ENCODE results near the gene FOXF1. TPM values are rescaled to one million over a fixed set of nuclear protein-coding genes. Genes with fewer than 3 reads are reported as not detected.
A peak's percentile ranks its signal among the peaks of the same experiment; 100 is the strongest.

Gene FOXF1
- total and polyA plus RNA-seq, 2 of the 13 experiments (the other 11 are each of a cell fraction or from before 2014, with no cell fraction given): not detected

GRCh38 chr16:86554917-86555703 lies 44.8 kb downstream of the FOXF1 start, which contains the start of gene MTHFSD (continued):
- TF ChIP-seq, protein P1, sequence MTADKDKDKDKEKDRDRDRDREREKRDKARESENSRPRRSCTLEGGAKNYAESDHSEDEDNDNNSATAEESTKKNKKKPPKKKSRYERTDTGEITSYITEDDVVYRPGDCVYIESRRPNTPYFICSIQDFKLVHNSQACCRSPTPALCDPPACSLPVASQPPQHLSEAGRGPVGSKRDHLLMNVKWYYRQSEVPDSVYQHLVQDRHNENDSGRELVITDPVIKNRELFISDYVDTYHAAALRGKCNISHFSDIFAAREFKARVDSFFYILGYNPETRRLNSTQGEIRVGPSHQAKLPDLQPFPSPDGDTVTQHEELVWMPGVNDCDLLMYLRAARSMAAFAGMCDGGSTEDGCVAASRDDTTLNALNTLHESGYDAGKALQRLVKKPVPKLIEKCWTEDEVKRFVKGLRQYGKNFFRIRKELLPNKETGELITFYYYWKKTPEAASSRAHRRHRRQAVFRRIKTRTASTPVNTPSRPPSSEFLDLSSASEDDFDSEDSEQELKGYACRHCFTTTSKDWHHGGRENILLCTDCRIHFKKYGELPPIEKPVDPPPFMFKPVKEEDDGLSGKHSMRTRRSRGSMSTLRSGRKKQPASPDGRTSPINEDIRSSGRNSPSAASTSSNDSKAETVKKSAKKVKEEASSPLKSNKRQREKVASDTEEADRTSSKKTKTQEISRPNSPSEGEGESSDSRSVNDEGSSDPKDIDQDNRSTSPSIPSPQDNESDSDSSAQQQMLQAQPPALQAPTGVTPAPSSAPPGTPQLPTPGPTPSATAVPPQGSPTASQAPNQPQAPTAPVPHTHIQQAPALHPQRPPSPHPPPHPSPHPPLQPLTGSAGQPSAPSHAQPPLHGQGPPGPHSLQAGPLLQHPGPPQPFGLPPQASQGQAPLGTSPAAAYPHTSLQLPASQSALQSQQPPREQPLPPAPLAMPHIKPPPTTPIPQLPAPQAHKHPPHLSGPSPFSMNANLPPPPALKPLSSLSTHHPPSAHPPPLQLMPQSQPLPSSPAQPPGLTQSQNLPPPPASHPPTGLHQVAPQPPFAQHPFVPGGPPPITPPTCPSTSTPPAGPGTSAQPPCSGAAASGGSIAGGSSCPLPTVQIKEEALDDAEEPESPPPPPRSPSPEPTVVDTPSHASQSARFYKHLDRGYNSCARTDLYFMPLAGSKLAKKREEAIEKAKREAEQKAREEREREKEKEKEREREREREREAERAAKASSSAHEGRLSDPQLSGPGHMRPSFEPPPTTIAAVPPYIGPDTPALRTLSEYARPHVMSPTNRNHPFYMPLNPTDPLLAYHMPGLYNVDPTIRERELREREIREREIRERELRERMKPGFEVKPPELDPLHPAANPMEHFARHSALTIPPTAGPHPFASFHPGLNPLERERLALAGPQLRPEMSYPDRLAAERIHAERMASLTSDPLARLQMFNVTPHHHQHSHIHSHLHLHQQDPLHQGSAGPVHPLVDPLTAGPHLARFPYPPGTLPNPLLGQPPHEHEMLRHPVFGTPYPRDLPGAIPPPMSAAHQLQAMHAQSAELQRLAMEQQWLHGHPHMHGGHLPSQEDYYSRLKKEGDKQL (CRISPR knock-in tag; IDR thresholded peaks at IDR 0.05; ENCODE audit: low read depth): no peak
- TF ChIP-seq, protein P2, sequence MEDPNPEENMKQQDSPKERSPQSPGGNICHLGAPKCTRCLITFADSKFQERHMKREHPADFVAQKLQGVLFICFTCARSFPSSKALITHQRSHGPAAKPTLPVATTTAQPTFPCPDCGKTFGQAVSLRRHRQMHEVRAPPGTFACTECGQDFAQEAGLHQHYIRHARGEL (CRISPR knock-in tag; IDR thresholded peaks at IDR 0.05): 0 out of 2 replicates have a peak, but pooled peaks have one; percentile 28
- no peak for TF ChIP-seq ZNF879 (CRISPR knock-in tag; IDR thresholded peaks at IDR 0.05)
- TF ChIP-seq IRX3 (CRISPR knock-in tag; IDR thresholded peaks at IDR 0.05; ENCODE audit: borderline replicate concordance, low read depth): no peak
- TF ChIP-seq, protein P3, sequence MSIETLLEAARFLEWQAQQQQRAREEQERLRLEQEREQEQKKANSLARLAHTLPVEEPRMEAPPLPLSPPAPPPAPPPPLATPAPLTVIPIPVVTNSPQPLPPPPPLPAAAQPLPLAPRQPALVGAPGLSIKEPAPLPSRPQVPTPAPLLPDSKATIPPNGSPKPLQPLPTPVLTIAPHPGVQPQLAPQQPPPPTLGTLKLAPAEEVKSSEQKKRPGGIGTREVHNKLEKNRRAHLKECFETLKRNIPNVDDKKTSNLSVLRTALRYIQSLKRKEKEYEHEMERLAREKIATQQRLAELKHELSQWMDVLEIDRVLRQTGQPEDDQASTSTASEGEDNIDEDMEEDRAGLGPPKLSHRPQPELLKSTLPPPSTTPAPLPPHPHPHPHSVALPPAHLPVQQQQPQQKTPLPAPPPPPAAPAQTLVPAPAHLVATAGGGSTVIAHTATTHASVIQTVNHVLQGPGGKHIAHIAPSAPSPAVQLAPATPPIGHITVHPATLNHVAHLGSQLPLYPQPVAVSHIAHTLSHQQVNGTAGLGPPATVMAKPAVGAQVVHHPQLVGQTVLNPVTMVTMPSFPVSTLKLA (IDR thresholded peaks at IDR 0.05): 0 out of 2 replicates have a peak, but pooled peaks have one; percentile 3
- no peak; the same call in 1 of the 2 replicates for TF ChIP-seq TOE1 (CRISPR knock-in tag; IDR thresholded peaks at IDR 0.05)
- peak; percentile 86; the same call in 1 of the 2 replicates for TF ChIP-seq SALL2 (CRISPR knock-in tag; IDR thresholded peaks at IDR 0.05)
- peak; percentile 78; the same call in 1 of the 2 replicates for TF ChIP-seq MXD4 (CRISPR knock-in tag; IDR thresholded peaks at IDR 0.05)
- no peak for TF ChIP-seq CBX2 (IDR thresholded peaks at IDR 0.05; ENCODE audit: low read depth, low read length)
- no peak for TF ChIP-seq CBX2 (CRISPR knock-in tag; IDR thresholded peaks at IDR 0.05; ENCODE audit: low read depth)
- TF ChIP-seq, protein P4, sequence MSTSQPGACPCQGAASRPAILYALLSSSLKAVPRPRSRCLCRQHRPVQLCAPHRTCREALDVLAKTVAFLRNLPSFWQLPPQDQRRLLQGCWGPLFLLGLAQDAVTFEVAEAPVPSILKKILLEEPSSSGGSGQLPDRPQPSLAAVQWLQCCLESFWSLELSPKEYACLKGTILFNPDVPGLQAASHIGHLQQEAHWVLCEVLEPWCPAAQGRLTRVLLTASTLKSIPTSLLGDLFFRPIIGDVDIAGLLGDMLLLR (CRISPR knock-in tag; IDR thresholded peaks at IDR 0.05): peak; percentile 67
- peak; percentile 84 for TF ChIP-seq NCOA1 (CRISPR knock-in tag; IDR thresholded peaks at IDR 0.05)
- no peak for TF ChIP-seq ZNF557 (CRISPR knock-in tag; IDR thresholded peaks at IDR 0.05)
- TF ChIP-seq IRF2 (CRISPR knock-in tag; IDR thresholded peaks at IDR 0.05): peak; percentile 71
- peak; percentile 82; the same call in 1 of the 2 replicates for TF ChIP-seq DNMT3B (CRISPR knock-in tag; conservative IDR thresholded peaks at IDR 0.05)
- no peak for TF ChIP-seq ZBTB7B (CRISPR knock-in tag; IDR thresholded peaks at IDR 0.05)
- peak; percentile 98; the same call in 1 of the 2 replicates for TF ChIP-seq ZNF235 (CRISPR knock-in tag; IDR thresholded peaks at IDR 0.05; ENCODE audit: borderline replicate concordance)
- TF ChIP-seq, protein P5, sequence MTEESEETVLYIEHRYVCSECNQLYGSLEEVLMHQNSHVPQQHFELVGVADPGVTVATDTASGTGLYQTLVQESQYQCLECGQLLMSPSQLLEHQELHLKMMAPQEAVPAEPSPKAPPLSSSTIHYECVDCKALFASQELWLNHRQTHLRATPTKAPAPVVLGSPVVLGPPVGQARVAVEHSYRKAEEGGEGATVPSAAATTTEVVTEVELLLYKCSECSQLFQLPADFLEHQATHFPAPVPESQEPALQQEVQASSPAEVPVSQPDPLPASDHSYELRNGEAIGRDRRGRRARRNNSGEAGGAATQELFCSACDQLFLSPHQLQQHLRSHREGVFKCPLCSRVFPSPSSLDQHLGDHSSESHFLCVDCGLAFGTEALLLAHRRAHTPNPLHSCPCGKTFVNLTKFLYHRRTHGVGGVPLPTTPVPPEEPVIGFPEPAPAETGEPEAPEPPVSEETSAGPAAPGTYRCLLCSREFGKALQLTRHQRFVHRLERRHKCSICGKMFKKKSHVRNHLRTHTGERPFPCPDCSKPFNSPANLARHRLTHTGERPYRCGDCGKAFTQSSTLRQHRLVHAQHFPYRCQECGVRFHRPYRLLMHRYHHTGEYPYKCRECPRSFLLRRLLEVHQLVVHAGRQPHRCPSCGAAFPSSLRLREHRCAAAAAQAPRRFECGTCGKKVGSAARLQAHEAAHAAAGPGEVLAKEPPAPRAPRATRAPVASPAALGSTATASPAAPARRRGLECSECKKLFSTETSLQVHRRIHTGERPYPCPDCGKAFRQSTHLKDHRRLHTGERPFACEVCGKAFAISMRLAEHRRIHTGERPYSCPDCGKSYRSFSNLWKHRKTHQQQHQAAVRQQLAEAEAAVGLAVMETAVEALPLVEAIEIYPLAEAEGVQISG (CRISPR knock-in tag; IDR thresholded peaks at IDR 0.05): peak; percentile 81
- no peak for TF ChIP-seq NR3C1 (CRISPR knock-in tag; IDR thresholded peaks at IDR 0.05)
- TF ChIP-seq HNRNPL (IDR thresholded peaks at IDR 0.05; ENCODE audit: low read depth, low read length): no peak

Measured in HepG2 (cell line).